SKM-1 treated with dmso at 0.1 percent for 144 hours (cell line): Measurements from ENCODE around the gene SURF1.
A peak's percentile ranks its signal among the peaks of the same experiment; 100 is the strongest.
"Not testable (repeated sequence)": the region's sequence is repeated elsewhere in the genome, so short reads cannot be mapped to it uniquely, and the experiment has no call there.

Experiments used
- DNase-seq: peaks from one replicate; lab custom pipeline; 2025; ENCODE audit not compliant: unreplicated experiment; lab: John Stamatoyannopoulos, UW

Gene SURF1

DNA sequence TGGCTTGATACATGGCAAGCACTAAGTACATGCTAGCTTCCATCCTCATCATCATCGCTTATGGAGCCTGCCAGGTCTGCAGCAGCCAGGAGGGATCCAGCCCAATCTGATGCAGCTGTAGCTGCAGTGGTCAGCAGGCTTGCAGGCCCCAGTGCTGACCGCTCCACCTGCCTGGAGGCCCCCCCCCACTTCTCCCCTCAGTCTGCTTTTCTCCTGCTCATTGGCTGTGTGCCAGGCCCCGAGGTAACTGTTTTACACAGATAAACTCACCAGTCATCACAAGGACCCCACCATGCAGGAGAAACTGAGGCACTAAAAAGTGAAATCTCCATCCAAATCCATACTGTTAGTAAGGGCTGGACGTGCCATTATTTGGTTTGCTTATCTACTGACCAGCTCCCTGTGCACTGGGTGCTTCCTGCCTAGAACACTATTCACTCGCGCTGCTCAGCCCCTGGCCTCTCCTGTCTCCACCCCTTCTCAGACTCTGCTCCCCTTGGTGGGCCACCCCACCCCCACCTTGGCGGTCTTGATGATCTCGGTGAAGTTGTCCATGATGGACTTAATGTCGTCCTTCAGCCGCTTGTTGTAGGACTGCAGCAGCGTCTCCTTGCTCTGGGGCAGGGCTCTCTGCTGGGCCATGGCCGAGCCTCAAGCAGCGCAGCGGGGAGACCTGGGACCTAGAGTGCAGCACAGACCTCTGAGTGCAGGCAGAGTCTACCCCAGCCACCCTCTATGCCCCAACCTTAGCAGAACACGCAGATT is 10.1 kb downstream of the SURF1 start:
- DNase-seq, result no peak

DNA sequence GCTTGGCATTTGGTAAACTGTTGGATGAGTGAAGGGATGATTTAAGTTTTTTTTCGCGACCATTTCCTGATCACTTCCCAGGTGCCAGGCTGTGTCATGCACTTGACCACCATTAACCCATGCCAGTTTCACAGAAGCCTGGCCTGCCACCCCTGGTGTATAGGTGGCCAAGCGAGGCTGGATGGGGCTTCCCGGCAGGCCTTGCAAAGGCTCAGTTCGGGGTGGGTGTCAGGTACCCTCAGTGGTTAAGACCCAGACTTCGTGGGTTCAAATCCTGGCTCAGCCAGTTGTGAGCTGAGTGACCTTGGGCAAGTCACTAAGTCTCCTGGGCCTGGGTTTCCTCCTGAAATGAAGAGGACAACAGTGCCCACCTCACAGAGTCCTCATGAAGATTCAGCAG is 10.7 kb downstream of the SURF1 start:
- no peak for DNase-seq

DNA sequence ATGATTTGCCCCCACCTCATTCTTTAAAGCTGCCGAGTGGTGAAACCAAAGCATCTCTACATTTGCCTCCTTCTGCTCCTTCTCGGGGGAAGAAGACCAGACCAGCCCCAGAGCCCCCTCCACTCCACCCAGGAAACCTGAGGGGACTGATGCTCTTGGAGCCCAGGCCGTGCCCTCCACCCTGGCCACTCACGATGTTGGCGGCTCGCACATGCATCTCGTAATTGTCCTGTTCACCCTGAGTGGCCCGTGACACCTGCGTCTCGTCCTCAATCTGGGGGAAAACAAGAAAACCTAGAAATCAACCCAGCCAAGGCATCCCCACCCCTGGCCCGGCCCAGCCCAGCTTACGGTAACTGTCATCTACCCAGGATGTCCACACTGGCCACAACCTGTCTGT is 11.3 kb downstream of the SURF1 start:
- DNase-seq, result no peak

DNA sequence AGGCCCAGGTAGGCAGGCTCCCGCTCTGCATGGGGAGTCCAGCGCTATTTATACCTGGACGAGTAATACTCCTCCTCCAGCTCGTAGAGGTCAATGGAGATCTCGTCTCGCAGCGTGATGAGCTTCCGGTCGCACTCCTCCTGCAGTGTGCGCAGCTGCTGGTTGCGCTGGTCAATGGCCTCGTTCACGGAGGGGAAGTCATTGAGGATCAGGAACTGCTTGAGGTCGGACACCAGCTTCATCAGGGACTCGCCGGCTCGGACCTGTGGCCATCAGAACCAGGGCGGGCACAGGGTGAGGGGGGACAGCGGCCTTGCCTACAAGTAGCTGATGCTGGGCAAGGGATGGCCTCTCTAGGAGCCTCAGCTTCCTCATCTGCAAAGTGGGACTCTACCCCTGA is 12.2 kb downstream of the SURF1 start:
- DNase-seq, result no peak

DNA sequence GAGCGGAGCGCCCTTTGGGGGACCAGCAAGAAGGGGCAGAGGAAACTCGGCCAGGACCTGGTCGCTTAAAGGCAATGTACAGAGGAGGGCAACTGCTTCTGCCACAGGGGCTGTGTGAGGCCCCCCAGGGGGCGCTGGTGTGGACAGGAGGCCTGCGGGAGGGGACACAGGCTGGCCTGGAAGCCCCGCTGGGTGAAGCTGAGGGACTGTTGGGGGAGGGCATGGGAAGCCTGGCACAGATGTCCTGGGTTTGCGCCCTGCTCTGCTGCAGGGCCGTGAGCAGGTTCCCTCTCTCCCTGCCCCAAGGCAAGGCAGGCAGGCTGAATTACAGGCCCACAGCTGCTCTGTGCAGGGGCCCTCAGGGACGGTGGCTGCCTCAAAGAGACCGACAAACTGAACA is 13.7 kb downstream of the SURF1 start:
- no peak for DNase-seq

DNA sequence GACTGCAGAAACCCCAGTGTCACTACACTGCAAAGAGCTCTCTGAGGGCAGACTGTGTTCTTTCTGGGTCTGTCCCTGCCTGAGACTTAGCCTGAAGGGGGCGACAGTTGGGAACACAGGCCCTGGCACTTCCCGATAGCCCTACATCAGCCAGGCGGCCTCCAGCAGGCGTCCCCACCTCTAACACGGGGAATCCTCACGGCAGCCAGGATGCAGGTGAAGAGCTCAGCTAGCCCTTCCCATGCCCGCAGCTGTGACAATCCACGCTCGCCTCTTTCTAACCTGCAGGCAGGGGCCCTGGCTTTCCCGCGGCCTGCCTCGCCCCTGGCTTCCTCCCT is 14.2 kb downstream of the SURF1 start:
- DNase-seq, result no peak

DNA sequence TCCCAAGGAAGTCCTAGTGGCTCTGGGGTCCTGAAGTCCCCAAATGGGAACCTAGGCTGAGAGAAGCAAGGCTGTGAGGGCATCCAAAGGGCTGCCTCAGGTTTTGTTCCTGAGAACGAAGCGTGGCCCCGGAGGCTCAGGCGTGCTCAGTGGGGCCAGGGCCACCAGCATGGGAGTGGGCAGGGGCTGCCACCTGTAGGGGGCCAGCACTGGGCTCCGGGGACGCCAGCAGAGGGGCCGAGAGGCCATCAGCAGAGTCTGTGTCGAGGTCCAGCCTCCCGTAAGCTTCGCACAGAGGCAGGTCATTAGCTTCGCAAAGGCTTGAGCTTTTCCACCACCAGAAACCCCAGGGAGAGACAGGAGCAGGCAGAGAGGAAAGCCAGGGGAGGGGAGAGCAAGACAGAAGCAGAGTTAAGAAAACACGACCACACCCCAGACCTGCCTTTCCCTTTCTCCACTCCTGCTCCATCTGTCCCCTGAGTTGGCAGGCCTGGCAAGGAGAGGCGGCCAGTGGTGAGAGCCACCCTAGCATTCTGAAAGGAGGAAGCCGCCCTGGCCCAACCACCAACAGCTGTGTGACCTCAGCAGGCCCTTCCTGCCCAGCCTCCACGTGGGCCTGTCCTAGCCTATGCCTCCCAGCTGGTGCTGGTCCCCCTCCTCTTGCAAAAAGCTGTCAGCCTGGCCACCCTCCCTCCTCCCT is 14.8 kb downstream of the SURF1 start:
- peak; percentile 86 for DNase-seq

DNA sequence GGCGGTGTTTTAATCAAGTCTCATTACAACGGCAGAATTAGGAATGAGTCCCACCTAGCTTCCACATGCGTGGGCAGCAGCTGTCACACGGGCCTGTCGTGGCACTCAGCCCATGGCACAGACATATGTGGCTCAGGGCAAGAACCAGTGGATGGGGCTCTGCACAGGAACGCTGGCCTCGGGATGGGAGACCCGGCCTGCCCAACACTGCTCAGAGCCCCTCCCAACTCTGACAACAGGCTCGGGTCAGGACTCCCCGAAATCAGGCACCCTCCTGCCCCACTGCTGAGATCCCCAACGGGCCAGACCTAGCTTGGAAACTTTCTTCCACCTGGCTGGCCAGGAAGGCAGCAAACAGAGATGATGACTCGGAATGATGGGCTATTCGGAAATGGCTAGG is 15.4 kb downstream of the SURF1 start:
- DNase-seq, result no peak

DNA sequence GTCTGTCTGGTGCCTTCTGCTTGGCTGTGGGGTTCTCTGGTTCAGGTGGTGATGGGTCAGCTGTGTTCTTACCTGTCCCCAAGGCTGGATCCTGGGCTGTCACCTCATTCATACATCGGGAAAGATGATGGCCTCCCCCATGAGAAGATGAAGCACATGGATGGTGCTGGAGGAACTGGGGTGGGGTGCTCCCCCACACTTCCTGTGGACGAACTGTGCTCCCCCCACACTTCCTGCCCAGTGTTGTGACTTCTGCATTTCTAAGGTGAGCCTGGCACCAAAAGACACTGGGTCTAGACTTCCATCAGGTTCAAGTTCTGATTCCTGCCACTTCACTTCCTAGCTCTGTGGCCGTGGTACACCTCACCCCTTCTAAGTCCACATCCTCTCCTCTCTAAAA is 16.0 kb downstream of the SURF1 start:
- peak; percentile 80 for DNase-seq

DNA sequence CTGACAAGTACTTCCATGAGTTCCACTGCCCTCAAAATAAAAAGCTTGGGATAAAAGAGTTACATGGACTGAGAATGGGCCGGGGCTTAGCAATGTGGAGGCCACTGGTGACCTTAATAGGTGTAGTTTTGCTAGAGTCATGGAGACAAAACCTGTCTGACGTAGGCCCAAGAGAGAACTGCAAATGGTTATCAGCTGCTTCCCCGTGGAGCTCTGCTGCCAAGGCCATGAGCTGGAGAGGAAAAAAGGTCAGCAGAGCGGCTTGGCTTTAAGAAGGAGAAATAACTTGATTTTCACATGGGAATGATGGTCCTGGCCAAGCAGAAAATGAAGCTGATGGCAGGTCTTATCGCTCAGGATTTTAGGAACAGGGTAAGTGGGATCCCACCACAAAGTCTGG is 16.6 kb downstream of the SURF1 start:
- no peak for DNase-seq

DNA sequence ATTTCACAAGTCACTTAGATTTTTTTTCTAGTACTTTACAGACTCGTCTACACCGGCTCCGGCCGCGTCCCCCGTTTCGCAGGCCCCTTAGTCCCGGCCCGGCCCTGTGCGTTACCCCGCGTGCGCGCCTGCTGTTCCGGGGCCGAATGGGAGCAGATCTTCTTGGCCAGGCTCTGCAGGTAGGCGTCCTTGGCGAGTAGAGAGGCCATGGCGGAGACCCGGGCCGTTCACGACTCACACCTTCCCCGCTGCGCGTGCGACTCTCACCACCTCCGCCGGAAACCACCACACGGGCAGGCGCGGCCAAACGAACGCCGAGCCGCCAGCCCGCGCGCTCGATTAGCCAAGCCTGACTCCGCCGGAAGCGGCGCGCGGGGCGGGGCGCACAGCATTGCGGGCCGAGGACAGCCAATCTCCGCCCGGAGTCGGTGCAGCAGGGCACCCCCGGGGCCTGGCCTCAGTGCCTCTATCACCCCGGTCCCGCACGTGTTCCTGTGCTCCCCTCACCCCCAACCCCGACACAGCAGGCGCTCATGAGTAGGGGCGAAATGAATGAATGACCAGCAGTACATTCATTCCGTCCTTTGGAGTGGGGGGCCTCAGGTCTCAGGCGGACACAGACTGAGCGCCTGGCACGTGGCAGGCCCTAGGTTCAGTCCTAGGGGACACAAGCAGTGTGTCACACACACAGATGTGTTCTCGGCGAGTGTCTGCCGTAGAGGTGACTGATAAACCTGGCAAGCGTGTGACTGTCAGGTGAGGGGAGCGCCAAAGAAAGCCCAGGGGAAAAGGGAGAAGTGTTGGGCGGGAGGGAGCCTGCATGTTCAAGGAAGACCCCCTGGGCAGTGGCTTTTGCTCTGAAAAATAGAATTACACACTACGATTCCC is 20.1 kb downstream of the SURF1 start, which contains the start of gene SURF6:
SURF6 (minus strand) TSS at position 265 of the 888 bp plus-strand sequence; CDS start at position 209, 56 bp downstream.
- DNase-seq, result peak; percentile 87

DNA sequence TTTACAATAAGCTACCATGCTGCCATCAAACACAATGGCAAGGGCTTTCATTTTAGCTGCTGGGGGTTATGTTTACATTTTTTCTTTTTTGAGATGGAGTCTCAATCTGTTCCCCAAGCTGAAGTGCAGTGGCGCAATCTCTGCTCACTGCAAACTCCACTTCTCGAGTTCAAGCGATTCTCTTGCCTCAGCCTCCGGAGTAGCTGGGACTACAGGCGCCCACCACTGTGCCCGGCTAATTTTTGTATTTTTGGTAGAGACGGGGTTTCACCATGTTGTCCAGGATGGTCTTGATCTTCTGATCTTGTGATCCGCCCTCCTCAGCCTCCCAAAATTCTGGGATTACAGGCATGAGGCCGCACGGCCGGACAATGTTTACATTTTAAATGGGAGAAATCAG is 21.4 kb downstream of the SURF1 start:
- not testable (repeated sequence) for DNase-seq

DNA sequence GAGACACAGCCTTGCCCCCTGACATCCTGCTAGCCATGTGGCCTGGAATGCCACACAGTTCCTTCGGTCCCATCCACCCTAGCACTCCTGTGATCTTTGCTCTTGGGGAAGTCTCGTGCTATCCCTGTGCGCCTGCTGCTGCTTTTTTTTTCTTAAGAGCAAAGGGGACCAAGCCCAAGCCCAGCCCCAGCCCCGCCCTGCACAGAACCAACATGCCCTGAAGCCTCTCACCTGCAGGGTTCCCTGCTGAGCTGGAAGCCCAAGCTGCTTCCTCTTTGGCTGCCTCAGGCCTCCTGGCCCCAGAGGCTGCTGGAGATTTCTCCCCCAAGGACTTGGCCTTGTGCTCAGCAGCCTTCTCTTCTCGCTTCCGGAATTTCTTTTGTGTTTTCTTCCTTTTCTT is 22.1 kb downstream of the SURF1 start:
- no peak for DNase-seq

DNA sequence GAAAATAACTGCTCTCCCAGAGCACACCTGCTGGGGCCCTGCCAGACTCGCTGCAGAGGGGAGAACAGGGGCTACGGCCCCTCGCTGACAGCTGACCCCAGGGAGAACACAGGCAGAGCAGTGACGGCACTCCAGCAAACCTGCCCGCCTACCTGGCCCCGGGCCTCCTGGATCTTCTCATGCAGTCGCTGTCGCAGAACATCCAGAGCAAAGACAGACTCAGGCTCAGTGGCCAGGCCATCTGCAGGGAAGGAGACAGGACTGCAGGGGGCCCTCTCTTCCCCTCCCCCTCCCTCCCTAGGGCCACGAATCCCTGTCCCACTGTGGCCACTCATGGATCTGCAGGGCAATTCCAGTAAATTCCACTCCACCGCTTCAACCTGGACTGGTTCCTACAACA is 22.7 kb downstream of the SURF1 start:
- DNase-seq, result no peak

DNA sequence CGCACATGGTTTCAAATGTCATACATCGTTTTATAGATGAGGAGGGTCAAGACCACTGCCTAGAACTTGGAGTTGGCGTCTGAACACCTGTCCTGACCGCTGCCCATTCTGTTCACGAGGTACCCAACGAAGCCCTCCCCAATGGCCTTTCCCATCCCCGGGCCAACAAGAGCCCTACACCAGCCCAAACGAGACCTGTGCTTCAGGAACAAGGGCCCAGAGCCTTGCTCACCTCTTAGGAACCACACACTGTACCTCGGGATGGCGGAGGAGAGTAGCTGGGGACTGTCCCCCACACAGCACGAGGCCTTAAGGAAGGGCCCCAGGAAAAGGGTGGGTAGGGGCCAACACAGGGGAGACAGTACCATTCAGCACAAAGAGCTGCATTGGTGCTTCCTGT is 23.3 kb downstream of the SURF1 start:
- DNase-seq, result no peak

DNA sequence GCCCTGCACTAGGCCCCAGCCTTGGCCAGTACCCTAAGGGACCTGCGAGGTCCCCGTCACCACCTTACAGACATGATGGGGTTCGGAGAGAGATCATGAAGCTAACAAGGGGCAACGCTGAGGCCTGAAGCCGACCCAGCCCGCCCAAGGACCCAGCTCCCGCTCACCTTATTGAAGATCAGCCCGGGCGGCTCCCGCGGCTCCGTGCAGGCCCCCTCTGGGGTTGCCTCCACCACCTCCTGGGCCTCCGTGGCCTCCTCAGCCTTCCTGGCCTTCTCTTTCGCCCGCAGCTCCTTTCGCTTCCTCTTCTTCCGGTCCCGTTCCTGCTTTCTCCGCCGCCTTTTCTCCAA is 23.9 kb downstream of the SURF1 start:
- no peak for DNase-seq

DNA sequence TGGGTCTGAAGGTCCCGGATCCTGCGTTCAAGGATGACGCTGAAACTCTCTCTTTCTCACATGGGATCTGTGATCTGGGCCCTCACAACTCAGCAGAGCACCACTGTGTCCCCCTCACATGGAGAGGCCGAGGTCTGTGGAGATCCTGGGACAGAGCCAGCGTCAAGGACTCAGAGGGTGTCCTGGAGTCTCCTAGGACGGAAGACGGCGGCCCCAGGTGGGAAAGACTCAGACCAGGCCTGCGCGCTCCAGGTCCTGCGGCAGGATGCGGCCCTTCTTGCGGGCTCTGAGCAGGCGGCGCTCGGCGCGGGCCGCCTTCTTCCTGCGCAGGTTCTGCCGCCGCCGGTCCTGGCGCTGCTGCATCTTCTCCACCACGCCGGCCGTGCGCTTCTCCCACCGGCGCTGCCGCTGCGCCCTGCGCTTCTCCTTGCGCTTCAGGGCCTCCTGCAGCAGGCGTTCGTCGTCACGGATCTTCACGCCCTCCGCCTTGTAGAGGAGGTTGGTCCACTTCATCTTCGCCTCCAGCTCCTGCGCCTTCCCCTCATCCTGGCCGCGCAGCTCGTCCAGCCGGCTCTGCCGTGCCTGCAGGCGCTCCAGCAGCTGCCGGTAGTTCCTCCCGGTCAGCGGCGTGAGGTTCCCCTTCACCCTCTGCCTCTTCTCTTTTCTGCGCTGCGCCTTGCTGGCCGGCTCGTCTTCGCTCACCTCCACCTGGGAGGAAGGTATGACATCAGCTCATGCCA is 24.5 kb downstream of the SURF1 start:
- DNase-seq, result no peak

DNA sequence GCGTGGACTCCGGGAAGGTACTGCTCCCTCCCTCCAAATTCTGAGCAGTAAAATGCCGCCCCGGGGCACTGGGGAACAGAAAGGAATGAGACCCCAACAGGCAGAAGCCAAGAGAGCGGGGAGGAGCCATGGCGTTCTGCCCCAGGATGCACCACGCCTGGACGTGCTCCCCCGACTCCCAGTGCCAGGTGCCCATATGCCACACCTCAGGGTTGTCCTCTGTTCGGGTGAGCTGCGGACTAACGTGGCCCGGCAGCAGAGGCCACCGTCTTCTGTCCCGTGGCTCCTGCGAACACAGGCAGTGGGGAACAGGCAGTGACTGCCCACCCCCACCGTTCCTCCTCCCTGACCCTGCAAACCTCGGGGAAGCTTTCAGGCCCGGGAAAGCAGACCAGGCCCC is 25.1 kb downstream of the SURF1 start:
- no peak for DNase-seq

DNA sequence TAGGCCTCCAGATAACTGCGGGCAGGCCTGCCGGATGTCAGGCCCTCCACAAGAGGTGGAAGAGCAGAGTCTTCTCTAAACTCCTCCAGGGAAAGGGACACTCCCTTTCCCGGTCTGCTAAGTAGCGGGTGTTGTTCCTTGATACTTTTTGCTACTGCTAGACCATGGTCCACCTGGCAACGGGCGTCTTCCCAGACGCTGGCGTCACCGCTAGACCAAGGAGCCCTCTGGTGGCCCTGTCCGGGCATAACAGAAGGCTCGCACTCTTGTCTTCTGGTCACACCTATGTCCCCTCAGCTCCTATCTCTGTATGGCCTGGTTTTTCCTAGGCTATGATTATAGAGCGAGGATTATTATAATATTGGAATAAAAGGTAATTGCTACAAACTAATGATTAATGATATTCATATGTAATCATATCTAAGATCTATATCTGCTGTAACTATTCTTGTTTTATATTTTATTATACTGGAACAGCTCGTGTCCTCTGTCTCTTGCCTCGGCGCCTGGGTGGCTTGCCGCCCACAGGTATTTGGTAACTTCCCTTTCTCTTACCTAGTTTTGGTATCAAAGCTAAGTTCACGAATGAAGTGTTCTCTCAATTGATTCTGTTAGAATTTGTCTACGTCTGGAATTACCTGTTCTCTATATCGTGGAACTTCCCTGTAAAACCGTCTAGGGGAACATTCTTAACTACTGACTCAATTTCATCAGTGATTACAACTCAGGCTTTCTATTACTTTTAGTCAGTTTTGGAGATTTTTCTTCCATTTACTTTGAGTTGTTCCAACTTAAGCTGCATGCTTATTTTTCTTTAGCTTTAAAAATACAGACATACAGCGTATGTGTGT is 26.8 kb downstream of the SURF1 start:
- DNase-seq, result not testable (repeated sequence)

DNA sequence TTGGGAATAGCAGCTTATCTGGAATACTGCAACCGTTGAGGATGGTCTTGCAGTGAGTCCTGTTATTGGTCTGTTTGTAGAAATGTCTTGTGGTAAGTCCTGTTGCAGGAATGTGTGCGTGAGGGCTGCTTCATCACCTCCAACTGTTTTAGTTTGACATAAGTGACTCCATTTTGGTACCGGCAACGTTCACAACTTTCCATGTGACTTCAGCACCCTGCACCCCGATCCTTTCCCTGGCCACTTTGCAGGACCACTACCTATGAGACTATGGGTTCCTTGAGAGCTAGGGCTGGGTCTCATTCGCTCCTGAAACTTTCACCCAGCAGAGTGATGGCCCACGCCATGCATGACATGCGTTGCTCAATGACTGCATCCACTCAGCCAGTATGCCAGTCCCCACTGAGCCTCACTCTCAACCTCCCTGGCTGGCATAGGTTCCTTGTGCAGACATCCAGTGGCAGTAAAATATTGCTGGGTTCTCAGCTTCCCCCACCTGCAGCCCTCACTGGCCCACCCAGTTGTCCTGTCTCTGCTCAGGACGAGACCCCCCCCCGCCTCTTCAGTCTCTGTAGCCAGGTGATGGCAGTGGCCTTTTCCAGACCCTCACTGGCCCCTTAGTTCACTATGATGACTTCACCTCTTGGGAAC is 28.3 kb downstream of the SURF1 start:
- no peak for DNase-seq
